GM11168 (cell line): ENCODE results near the gene EDNRB.

Experiments used
- in situ Hi-C: fragments of 300-500 bp; cut with MboI; formaldehyde crosslinking; loops from one replicate; pipeline ENCODE4 v1.12.0; 2022; ENCODE audit warnings: low sequenced_read_pairs; ENCODE audit not compliant: unreplicated experiment

The EDNRB gene

DNA sequence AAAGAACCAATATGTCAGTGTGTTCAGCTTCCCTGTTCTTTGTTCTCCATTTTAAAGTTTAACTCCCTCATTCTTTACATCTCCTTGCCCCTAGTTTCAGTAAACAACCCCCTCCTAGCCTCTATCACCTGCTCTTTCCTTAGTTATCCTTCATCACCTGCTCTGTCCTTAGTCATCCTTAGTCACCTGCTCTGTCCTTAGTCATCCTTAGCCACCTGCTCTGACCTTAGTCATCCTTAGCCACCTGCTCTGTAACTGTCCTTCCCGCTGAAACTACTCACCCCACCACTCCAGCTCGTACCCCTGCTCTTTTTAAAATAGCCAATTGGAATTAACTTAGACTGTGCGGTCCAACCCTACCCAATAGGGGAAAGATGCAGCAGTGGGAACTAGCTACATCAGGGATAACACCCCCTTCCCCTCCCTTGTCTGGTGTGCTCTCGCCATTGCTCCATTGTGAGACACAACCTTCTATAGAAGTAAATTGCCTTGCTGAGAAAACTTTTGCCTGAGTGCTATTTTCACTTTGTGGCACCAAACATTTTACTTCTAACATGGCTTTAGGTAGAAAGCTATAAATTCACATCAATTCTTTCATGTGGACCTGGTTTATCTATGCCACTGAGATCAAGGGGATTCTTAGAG lies 16.2 kb downstream of the EDNRB start:
- in situ Hi-C loops = no loop called here

GRCh38 chr13:77898097-77898496 lies 20.5 kb downstream of the EDNRB start:
- in situ Hi-C loops = no loop called here

DNA sequence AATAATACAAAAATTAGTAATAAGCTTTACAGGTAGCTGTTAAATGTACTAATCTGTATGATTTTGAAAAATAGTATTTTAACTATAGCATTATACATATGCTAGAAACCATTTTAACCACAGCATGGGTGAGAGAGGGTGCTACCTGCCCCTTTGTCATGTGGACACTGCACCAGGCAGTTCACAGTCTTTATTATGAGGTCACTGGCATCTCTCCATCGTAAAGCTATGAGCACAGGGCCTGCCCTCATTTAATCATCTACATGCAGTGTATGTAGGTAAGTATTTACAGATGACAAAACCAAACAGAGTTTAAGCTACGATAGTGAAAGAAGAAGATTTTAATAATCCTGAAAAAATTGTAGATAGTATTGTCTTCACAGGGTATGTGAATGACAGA lies 21.7 kb downstream of the EDNRB start:
- in situ Hi-C loops = no loop called here

- in situ Hi-C loops = no loop called here
Measured at GRCh38 chr13:77896536-77896935, 22.1 kb downstream of the EDNRB start.

GRCh38 chr13:77894743-77895142 lies 23.9 kb downstream of the EDNRB start:
- in situ Hi-C loops = no loop called here

GRCh38 chr13:77893066-77893465 lies 25.6 kb downstream of the EDNRB start:
- in situ Hi-C loops = no loop called here

- in situ Hi-C loops = no loop called here
Measured at GRCh38 chr13:77892491-77892890, 26.1 kb downstream of the EDNRB start.

DNA sequence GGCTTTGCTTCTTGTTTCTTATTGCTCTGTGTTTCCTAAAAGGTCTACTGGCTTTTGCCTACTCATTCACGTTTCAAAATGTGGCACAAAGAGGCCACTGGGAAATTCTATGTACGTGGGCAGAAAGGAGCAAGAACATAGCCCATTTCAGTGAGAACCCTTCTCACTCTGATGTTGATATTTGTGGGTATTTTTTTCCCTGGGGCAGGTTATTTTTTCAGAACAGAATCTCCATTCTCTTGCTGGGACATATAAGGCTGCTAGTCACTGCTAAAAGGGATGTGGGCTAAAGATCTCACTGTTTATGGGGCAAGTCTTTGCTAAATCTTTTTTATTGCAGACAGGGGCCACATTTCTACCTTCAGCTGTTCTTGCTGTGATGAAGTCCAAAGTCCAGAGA lies 27.1 kb downstream of the EDNRB start:
- in situ Hi-C loops = no loop called here

GRCh38 chr13:77891041-77891440 lies 27.6 kb downstream of the EDNRB start:
- in situ Hi-C loops = no loop called here

DNA sequence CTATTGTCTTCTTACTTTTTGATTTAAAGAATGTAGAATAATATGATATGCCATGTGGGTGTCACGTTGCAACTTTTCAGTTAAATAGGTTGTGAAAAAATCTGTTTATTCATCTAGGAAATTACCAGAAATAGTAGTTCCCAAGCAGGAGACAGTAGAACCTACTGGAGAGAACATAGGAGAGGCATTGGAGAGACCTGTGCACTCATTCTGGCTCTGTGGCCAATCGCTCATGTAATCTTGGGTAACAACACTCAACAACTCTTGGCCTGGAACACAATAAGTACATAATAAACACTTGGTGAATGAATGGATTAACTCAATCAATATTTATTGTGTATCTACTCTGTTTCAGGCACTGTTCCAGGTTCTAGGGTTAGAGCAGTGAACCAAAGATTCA lies 35.3 kb downstream of the EDNRB start:
- in situ Hi-C loops = no loop called here

- in situ Hi-C loops = no loop called here
Measured at GRCh38 chr13:77878190-77878589, 40.4 kb downstream of the EDNRB start.

GRCh38 chr13:77876176-77876575 lies 42.5 kb downstream of the EDNRB start:
- in situ Hi-C loops = no loop called here

GRCh38 chr13:77874406-77874805 lies 44.2 kb downstream of the EDNRB start:
- in situ Hi-C loops = no loop called here

- in situ Hi-C loops = no loop called here
Measured at GRCh38 chr13:77872995-77873394, 45.6 kb downstream of the EDNRB start.

- in situ Hi-C loops = no loop called here
Measured at GRCh38 chr13:77871596-77871995, 47.0 kb downstream of the EDNRB start.

GRCh38 chr13:77868717-77869116 lies 49.9 kb downstream of the EDNRB start:
- in situ Hi-C loops = no loop called here

DNA sequence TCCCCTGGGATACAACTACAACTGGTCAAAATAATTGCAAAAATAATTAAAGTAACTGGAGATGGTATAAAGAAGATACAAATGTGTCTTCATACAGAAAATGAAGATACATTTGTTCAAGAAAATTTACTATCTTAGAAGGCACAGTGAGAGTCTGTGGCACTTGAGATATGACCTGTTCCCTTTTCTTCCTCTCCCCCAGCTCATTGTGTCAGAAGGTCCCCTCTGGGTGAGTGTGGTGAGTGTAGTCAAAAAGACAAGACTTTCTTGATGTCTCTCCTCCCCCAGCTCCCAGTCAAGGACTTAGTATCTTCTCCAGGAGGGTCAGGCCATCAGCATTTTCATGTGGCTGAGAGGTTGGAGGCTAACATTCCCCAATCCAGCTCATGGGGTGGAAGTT lies 51.7 kb downstream of the EDNRB start:
- in situ Hi-C loops = no loop called here

DNA sequence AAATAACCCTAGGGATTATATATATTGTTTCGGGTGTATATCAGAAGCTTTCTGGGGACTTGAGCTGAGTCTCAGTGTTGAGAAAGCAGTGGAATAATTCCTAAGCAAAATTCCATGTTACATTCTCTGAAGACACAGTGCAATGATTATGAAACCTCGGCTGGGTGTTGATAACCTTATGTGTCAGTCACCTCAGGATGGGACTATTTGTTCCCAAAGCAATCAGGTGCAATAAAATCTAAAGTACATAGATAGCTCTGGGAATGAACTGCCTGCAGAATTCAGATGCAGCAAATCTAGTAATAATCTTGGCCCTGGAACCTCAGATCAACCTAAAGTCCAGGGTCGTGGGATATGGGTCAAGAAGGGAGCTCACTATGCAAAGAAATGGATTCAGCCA lies 53.0 kb downstream of the EDNRB start:
- in situ Hi-C loops = no loop called here

- in situ Hi-C loops = no loop called here
Measured at GRCh38 chr13:77863144-77863543, 55.5 kb downstream of the EDNRB start.

GRCh38 chr13:77861741-77862140 lies 56.9 kb downstream of the EDNRB start:
- in situ Hi-C loops = no loop called here

DNA sequence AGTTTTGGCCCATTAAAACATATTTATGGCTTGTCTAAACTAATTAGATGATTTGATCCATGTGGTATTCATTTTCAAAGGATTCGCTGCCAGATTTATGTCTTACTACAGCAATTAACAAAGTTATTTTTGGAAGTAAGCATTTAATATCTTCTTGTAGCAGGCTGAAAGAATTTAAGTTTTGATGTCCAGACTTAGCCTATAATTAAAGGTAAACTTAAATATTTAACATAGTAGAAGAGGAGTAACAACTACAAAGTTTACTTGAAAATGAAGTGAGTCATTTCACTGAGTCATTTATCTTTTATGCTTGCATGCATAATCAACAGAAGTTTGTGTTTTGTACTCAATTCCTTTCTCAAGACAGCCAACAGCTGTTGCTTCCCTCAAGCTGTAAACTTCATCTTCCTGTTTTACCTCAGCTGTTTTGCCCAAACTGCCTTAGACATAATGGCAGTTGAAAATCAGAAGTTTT lies 58.1 kb downstream of the EDNRB start:
- in situ Hi-C loops = no loop called here

GRCh38 chr13:77859450-77859849 lies 59.2 kb downstream of the EDNRB start:
- in situ Hi-C loops = no loop called here
